K562 (cell line): ENCODE data around the gene GBX1. TPM values are rescaled to one million over a fixed set of nuclear protein-coding genes. Genes with fewer than 3 reads are reported as not detected.
A peak's percentile ranks its signal among the peaks of the same experiment; 100 is the strongest.

Source experiments
- ATAC-seq: fragments of 200-7000 bp; cut with Tn5 transposase; 3 replicates; pipeline ENCODE4 v1.9.1; 2020; ENCODE audit warnings: moderate library complexity
- BruUV-seq: library from RNA; stranded (reverse); fragments of 400-500 nt; replicated peaks from 2 replicates; lab custom pipeline; 2021; lab: Mats Ljungman, UMichigan
- CTCF ChIA-PET: fragments of 300-600 bp; formaldehyde crosslinking; extraction: SDS; loops from one replicate; lab custom pipeline; 2021; ENCODE audit warnings: low intra/inter-chr PET ratio; lab: Yijun Ruan, JAX
- POLR2A ChIA-PET: fragments of 300-600, 350-650 bp; sonication (Branson Sonifier 250); formaldehyde crosslinking; extraction: SDS; loops from one replicate; lab custom pipeline; 2021; ENCODE audit warnings: antibody characterized with exemption, inconsistent platforms; lab: Yijun Ruan, JAX
- DNase-seq, 4 experiments: peaks; one replicate each; pipeline versions ENCODE4 v3.0.0 to v3.0.0-alpha.2; 2011 to 2018; ENCODE audit warnings: low spot score in 3 of 4, mixed read lengths in 3 of 4; ENCODE audit errors: extremely low read depth in 1 of 4
- FAIRE-seq: peaks from 2 replicates; lab custom pipeline; 2011; peaks lifted over from hg19 to GRCh38; lab: Jason Lieb, UNC
- H2AFZ ChIP-seq: 2 replicates; pipeline ENCODE4 v1.6.0; 2011; ENCODE audit warnings: low read depth, low read length, control low read depth, inconsistent platforms
- H3K27ac ChIP-seq: fragments of 200-600 bp; 3 replicates; pipeline ENCODE4 v1.8.0; 2011; ENCODE audit warnings: low read depth, mild to moderate bottlenecking, control low read depth, inconsistent platforms, low read length, moderate library complexity, mixed read lengths; ENCODE audit errors: extremely low read depth
- H3K27me3 ChIP-seq, 2 experiments: fragments of 300-600 bp in 1 of 2; 2 replicates in 1 of 2; 3 replicates in 1 of 2; pipeline versions ENCODE4 v1.6.0 to v1.8.0; 2011; ENCODE audit warnings: inconsistent platforms in 2 of 2, low read length in 2 of 2, mild to moderate bottlenecking in 1 of 2, mixed read lengths in 1 of 2, moderate library complexity in 1 of 2; ENCODE audit not compliant: control insufficient read depth in 2 of 2, insufficient read depth in 2 of 2
- H3K36me3 ChIP-seq: fragments of 300-600 bp; 3 replicates; pipeline ENCODE4 v1.8.0; 2011; ENCODE audit warnings: mild to moderate bottlenecking, low read length, inconsistent platforms; ENCODE audit not compliant: control insufficient read depth, insufficient read depth
- H3K4me1 ChIP-seq, 2 experiments: fragments of 200-600 bp in 1 of 2; replicated peaks in 1 of 2; 2 replicates in 1 of 2; 3 replicates in 1 of 2; pipeline versions ENCODE4 v1.5.1 to v1.8.0; 2011; ENCODE audit warnings: inconsistent platforms in 2 of 2, low read length in 2 of 2, mild to moderate bottlenecking in 1 of 2, mixed read lengths in 1 of 2, moderate library complexity in 1 of 2; ENCODE audit not compliant: control insufficient read depth in 2 of 2, insufficient read depth in 2 of 2
- H3K4me2 ChIP-seq: 2 replicates; pipeline ENCODE4 v1.6.1; 2011; ENCODE audit warnings: low read length, control low read depth, inconsistent platforms, mixed read lengths; ENCODE audit not compliant: insufficient read depth
- H3K4me3 ChIP-seq: fragments of 200-600 bp; sonication (generic), shearing (Covaris generic); 2 replicates; pipeline ENCODE4 v1.5.1; 2016; ENCODE audit warnings: control low read depth, inconsistent platforms
- H3K79me2 ChIP-seq: fragments of 200-600 bp; 3 replicates; pipeline ENCODE4 v1.8.0; 2011; ENCODE audit warnings: low read length, inconsistent platforms; ENCODE audit not compliant: control insufficient read depth, insufficient read depth
- H3K9ac ChIP-seq, 2 experiments: 2 replicates each; pipeline versions ENCODE4 v1.6.0 to v1.6.1; 2011; ENCODE audit warnings: low read depth in 2 of 2, low read length in 2 of 2, control low read depth in 1 of 2, inconsistent platforms in 1 of 2, mild to moderate bottlenecking in 1 of 2, mixed read lengths in 1 of 2; ENCODE audit not compliant: insufficient read depth in 1 of 2
- H3K9me1 ChIP-seq: one replicate; pipeline ENCODE4 v1.6.0; 2011; ENCODE audit warnings: inconsistent platforms, mild to moderate bottlenecking, low read length, moderate library complexity; ENCODE audit not compliant: control insufficient read depth, insufficient read depth
- H3K9me3 ChIP-seq: replicated peaks from 2 replicates; pipeline ENCODE4 v1.5.1; 2011; ENCODE audit warnings: low read depth, low read length, inconsistent platforms; ENCODE audit not compliant: control insufficient read depth, insufficient read depth
- H4K20me1 ChIP-seq: replicated peaks from 2 replicates; pipeline ENCODE4 v1.6.1; 2011; ENCODE audit warnings: low read length, inconsistent platforms, mixed read lengths; ENCODE audit not compliant: control insufficient read depth, insufficient read depth
- MTA2 ChIP-seq: fragments of 450-650 bp; IDR thresholded peaks from 2 replicates; pipeline ENCODE4 v1.6.1; 2016; ENCODE audit warnings: low read depth
- ZNF280A ChIP-seq: fragments of 450-650 bp; IDR thresholded peaks from 2 replicates; pipeline ENCODE4 v1.6.1; 2018; ENCODE audit warnings: mild to moderate bottlenecking, low read depth; ENCODE audit not compliant: partially characterized antibody
- ZNF316 ChIP-seq: fragments of 450-650 bp; IDR thresholded peaks from 2 replicates; pipeline ENCODE4 v1.6.1; 2016
- WGBS: fragments of 100-300 bp; shearing (Covaris generic); methylation state at CpG from one replicate; pipeline ENCODE4 v1.1.6; 2016; ENCODE audit warnings: low coverage, mixed read lengths; ENCODE audit not compliant: insufficient coverage; ENCODE audit errors: missing lambda C conversion rate; 5-methylcytosine and 5-hydroxymethylcytosine counted together
- in situ Hi-C: fragments of 300-500 bp; cut with MboI; formaldehyde crosslinking; loops from 4 replicates; pipeline ENCODE4 v1.15.0; 2018; ENCODE audit warnings: inconsistent platforms, mixed read lengths
- intact Hi-C: fragments of 100-400 bp; cut with micrococcal nuclease; formaldehyde crosslinking; loops from 2 replicates; pipeline ENCODE4 v1.14.2; 2022
- polyA plus RNA-seq, 8 experiments: library from polyadenylated mRNA; depleted of rRNA in 4 of 8; stranded (reverse) in 5 of 8; unstranded in 3 of 8; fragments of >200 nt; fragmentation: Nextera tagmentation in 2 of 8; fragmentation: Illumina TruSeq in 1 of 8; extraction: Ambion mirVana in 2 of 8; extraction: Trizol in 1 of 8; gene quantifications; 2 replicates each; pipeline versions ENCODE4 v1.2.1 to v1.2.3, GENCODE V29; 2011 to 2014; ENCODE audit warnings: inconsistent platforms in 1 of 8, missing spikeins in 1 of 8
- total RNA-seq, 7 experiments: library from RNA; depleted of rRNA in 6 of 7; stranded (reverse); fragments of >200 nt in 6 of 7; fragmentation: Illumina TruSeq in 2 of 7; extraction: Trizol in 2 of 7; gene quantifications; 2 replicates each; pipeline versions ENCODE4 v1.2.1 to v1.2.3, GENCODE V29; 2011 to 2021; ENCODE audit warnings: low replicate concordance in 1 of 7

GBX1 gene
- total and polyA plus RNA-seq, 9 of the 15 experiments (the other 6 are each of a cell fraction or from before 2014, with no cell fraction given), result not detected

GRCh38 chr7:151152643-151153513 lies 14.6 kb downstream of the GBX1 start (continued):
- TF ChIP-seq MTA2 (no peak), ZNF316 (peak; percentile 96)

- intact Hi-C loops (no loop called here), in situ Hi-C loops (no loop called here)
- POLR2A ChIA-PET, result interaction anchor here (0.5 to 3.2 kb wide), 7 partner anchors 8 to 205 kb away, joined by 3 to 14 read pairs (median 4); no protein-coding TSS in a partner anchor
These were observed 17.1 kb downstream of the GBX1 start for GRCh38 chr7:151150388-151150787.

More at GRCh38 chr7:151150388-151150787, 17.1 kb downstream of the GBX1 start:
- no peak overlapping the region for H3K27ac ChIP-seq
- H3K36me3 ChIP-seq, result no peaks in the 10 kb centered on the region
- CTCF ChIA-PET, result no interaction called here
- BruUV-seq, result no TSS peak
- H4K20me1 ChIP-seq, result no peaks in the 10 kb centered on the region; the same call in 1 of the 2 replicates
- no peak for TF ChIP-seq ZNF280A
- WGBS, result 0% methylated on average over 3 of the region's 3 CpGs
- no peak overlapping the region for H2AFZ ChIP-seq
- no peaks in the 10 kb centered on the region for H3K79me2 ChIP-seq
- no peak overlapping the region for H3K4me3 ChIP-seq
- H3K9me3 ChIP-seq, result no peaks in the 10 kb centered on the region
- no peak overlapping the region for H3K9ac ChIP-seq
- no peak overlapping the region for H3K4me2 ChIP-seq
- 0 out of 5 replicates have a peak, but pooled peaks cover 0 to 3% of the 10 kb centered on the region in 2 experiments for H3K4me1 ChIP-seq
- H3K27me3 ChIP-seq, result peaks cover 45 to 51% of the 10 kb centered on the region in 2 experiments; a peak in 4 of 5 replicates
- no peak for ATAC-seq
- no peak for DNase-seq
- no peaks in the 10 kb centered on the region for H3K9me1 ChIP-seq
- FAIRE-seq, result no peak
